H1 (cell line): ENCODE measurements around the gene EPHA6. TPM values are rescaled to one million over a fixed set of nuclear protein-coding genes. Genes with fewer than 3 reads are reported as not detected.

Experiments used
- CREB1 ChIP-seq: IDR thresholded peaks from 2 replicates; pipeline ENCODE4 v1.6.1; 2012; ENCODE audit warnings: inconsistent platforms
- EGR1 ChIP-seq: IDR thresholded peaks from 2 replicates; pipeline ENCODE4 v1.6.1; 2011; ENCODE audit warnings: low read depth, low read length, borderline replicate concordance
- SP4 ChIP-seq: IDR thresholded peaks from 2 replicates; pipeline ENCODE4 v1.6.1; 2012; ENCODE audit warnings: low read length, inconsistent platforms
- polyA plus RNA-seq, 7 experiments: library from polyadenylated mRNA; depleted of rRNA in 3 of 7; stranded (reverse) in 5 of 7; unstranded in 2 of 7; fragments of >200 nt in 5 of 7; fragments of 200-250 nt in 2 of 7; gene quantifications; 1 replicate in 5 of 7; 2 replicates in 1 of 7; 4 replicates in 1 of 7; pipeline versions ENCODE4 v1.2.1 to v1.2.3, GENCODE V29; 2011 to 2013; ENCODE audit warnings: missing spikeins in 2 of 7, mixed read lengths in 2 of 7
- total RNA-seq: library from RNA; stranded (reverse); fragmentation: NEBNext Ultra II Directional; extraction: Animal tissue kit (Norgen Biotek cat#: 25700); gene quantifications from 2 replicates; pipeline ENCODE4 v1.2.1, GENCODE V29; 2021

EPHA6 gene
- total and polyA plus RNA-seq, 2 of the 8 experiments (the other 6 are each of a cell fraction or from before 2014, with no cell fraction given): 0.83 to 3.2 TPM

- TF ChIP-seq EGR1: no peak
- TF ChIP-seq CREB1: no peak
- no peak for TF ChIP-seq SP4
Observed at GRCh38 chr3:97001611-97002010, 187.2 kb downstream of the EPHA6 start (continued).
